Stimulated activated effector memory CD8-positive, alpha-beta T cell treated with anti-CD3 and anti-CD28 coated beads, Interleukin-12 subunit alpha, Interleukin-12 subunit beta, amount 100 ng/mL, for 72 hours (primary cell): ENCODE data around the gene PSEN2.
"Not testable (repeated sequence)": the region's sequence is repeated elsewhere in the genome, so short reads cannot be mapped to it uniquely, and the experiment has no call there.

Experiments used
- ATAC-seq: fragments of 150-1000 bp; cut with Tn5 transposase; 2 replicates; pipeline ENCODE4 v1.10.0; 2021
- DNase-seq, 2 donors: peaks; one replicate each; pipeline ENCODE4 v3.0.0; 2021 to 2022; ENCODE audit warnings: low spot score in 2 of 2
- H3K27ac Mint-ChIP-seq: one replicate; pipeline ENCODE4 v1.8.0; 2022; ENCODE audit warnings: mild to moderate bottlenecking, mixed read lengths
- H3K36me3 Mint-ChIP-seq: one replicate; pipeline ENCODE4 v1.8.0; 2022; ENCODE audit warnings: mild to moderate bottlenecking, mixed read lengths
- H3K4me1 Mint-ChIP-seq: one replicate; pipeline ENCODE4 v1.8.0; 2022; ENCODE audit warnings: mixed read lengths
- H3K4me3 Mint-ChIP-seq: one replicate; pipeline ENCODE4 v1.8.0; 2022; ENCODE audit warnings: mild to moderate bottlenecking, mixed read lengths
- H3K9me3 Mint-ChIP-seq: one replicate; pipeline ENCODE4 v1.8.0; 2022; ENCODE audit warnings: mixed read lengths

The PSEN2 gene

DNA sequence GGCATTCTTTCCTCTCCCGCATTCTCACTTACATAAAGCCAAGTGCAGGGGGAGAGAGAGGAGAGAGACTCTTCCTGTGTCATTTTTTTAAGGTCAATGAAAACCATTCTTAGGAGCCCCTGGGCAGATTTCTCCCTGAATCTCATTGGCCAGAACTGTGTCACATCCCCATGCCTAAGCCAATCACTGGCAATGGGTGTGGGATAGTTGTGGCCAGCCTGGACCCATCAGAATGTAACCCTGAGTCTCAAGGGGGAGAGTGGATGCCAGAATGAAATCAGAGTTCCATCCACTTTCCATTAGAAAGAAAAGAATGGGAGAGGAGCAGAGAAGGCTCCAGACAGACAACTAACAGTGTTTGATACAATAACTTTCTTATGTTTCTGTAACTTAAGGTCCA lies 38.5 kb downstream of the PSEN2 start:
- DNase-seq, result no peak
- H3K4me1 Mint-ChIP-seq, result no peaks in the 10 kb centered on the region
- no peaks in the 10 kb centered on the region for H3K36me3 Mint-ChIP-seq
- no peak for ATAC-seq
- no peaks in the 10 kb centered on the region for H3K9me3 Mint-ChIP-seq
- H3K27ac Mint-ChIP-seq, result no peak overlapping the region
- H3K4me3 Mint-ChIP-seq, result no peak overlapping the region

DNA sequence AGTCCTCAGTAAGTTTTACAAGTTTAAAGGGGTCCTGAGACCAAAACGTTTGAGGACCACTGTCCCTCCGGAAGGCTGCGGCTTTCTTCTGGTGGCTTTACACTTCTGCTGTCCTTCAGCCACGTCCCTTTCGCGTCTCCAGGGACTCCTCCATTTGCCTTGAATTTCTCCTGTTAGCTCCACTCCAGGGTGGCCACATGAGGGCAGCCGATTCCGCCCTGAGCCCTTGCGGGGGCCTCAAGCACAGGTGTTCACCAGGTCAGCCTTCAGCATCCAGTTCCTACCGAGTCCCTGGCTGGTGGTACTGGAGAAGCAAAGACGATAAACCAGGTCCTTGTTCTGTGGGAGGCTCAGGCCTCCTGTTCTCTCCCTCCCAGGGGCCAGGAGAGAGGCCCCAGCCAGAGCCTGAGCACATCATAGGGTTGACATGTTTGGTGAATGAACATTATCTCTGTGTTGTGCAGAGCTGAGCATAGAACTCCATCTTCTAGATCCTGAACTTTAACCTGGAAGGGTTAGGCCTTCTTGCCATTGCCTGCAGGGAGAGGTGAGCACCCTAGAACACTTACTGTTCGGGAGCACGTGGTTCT lies 42.3 kb downstream of the PSEN2 start:
- H3K4me3 Mint-ChIP-seq, result no peak overlapping the region
- H3K4me1 Mint-ChIP-seq, result peaks cover 8% of the 10 kb centered on the region
- DNase-seq, result no peak
- no peak overlapping the region for H3K27ac Mint-ChIP-seq
- no peaks in the 10 kb centered on the region for H3K9me3 Mint-ChIP-seq
- peak; percentile 54 for ATAC-seq
- no peaks in the 10 kb centered on the region for H3K36me3 Mint-ChIP-seq

DNA sequence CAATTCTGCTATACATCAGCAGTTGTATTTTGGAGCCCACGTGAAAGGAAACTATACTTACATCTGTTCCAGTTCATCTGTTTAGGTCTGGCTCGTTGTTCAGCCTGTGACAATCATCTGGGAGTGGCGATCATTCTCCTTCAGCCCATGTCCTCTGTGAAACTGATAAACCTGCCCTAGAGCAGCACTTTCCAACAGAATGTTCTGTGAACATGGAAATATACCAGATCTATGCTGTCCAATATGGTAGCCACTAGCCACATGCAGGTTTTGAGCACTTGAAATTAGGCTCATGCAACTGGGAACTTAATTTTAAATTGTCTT lies 45.2 kb downstream of the PSEN2 start:
- H3K4me1 Mint-ChIP-seq, result peaks cover 8% of the 10 kb centered on the region
- no peaks in the 10 kb centered on the region for H3K36me3 Mint-ChIP-seq
- ATAC-seq (no peak), DNase-seq (no peak)
- peak overlapping the region; percentile 43 for H3K27ac Mint-ChIP-seq
- no peaks in the 10 kb centered on the region for H3K9me3 Mint-ChIP-seq
- no peak overlapping the region for H3K4me3 Mint-ChIP-seq

DNA sequence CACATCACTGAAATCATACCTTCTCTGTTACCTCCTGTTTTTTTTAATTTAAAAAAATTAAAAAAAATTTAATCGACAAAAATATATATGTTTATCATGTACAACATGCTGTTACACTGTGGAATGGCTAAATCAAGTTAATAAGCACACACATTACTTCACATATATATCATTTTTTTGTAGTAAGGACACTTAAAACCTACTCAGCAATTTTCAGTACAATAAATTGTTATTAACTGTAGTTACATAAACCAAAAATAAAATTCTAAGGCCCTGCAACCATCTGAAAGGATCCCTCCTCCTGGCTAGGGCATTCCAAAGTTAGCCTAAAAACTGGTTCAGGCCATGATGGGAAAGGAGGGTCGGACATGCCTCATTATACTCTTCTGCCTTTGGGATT lies 46.1 kb downstream of the PSEN2 start:
- H3K27ac Mint-ChIP-seq, result no peak overlapping the region
- H3K4me1 Mint-ChIP-seq, result peaks cover 8% of the 10 kb centered on the region
- H3K4me3 Mint-ChIP-seq, result no peak overlapping the region
- ATAC-seq (no peak), DNase-seq (no peak)
- no peaks in the 10 kb centered on the region for H3K36me3 Mint-ChIP-seq
- no peaks in the 10 kb centered on the region for H3K9me3 Mint-ChIP-seq

DNA sequence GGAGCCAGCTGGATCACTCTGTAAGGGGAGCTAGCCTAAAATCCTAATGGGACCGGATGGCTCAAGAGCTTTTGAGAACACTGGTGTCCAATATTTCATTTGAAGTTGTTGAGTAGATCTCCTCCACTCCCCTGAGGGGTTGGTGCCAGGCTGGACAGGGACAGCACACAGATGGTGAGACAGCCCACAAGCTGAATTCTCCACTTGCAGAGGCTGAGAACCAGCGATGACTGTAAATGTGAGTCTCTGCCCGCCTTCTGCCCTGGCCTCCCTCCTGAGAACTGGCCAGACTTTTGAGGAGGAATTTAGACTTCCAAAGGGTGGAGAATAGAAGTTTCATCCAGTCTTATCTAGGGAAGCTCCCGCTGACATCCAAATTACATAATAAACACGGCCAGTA lies 49.2 kb downstream of the PSEN2 start:
- Mint-ChIP-seq H3K4me3 (no peak overlapping the region), H3K9me3 (no peaks in the 10 kb centered on the region), H3K36me3 (no peaks in the 10 kb centered on the region), H3K27ac (no peak overlapping the region), H3K4me1 (peaks cover 8% of the 10 kb centered on the region)
- no peak for ATAC-seq
- no peak for DNase-seq

DNA sequence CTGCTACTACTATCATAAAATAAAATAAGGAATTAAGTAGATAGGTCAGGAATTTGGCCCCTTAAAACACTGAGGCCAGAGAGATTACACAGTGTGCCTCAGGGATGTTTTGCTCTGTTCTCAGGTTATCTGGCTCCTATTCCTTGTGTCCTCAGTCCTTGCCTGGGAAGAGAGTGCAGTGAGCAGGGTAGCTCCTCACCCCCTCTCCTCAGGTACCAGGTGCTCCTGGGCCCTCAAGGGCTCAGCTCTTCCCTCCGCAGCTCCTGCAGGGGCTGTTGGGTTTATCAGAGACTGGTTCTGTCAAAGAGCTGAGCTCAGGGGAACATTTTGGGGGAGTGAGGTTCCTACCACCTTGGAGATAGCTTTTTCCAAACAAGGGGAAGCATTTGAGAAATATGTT lies 49.6 kb downstream of the PSEN2 start:
- Mint-ChIP-seq H3K27ac (no peak overlapping the region), H3K4me1 (peaks cover 7% of the 10 kb centered on the region), H3K36me3 (no peaks in the 10 kb centered on the region), H3K4me3 (no peak overlapping the region), H3K9me3 (no peaks in the 10 kb centered on the region)
- ATAC-seq (no peak), DNase-seq (no peak)

DNA sequence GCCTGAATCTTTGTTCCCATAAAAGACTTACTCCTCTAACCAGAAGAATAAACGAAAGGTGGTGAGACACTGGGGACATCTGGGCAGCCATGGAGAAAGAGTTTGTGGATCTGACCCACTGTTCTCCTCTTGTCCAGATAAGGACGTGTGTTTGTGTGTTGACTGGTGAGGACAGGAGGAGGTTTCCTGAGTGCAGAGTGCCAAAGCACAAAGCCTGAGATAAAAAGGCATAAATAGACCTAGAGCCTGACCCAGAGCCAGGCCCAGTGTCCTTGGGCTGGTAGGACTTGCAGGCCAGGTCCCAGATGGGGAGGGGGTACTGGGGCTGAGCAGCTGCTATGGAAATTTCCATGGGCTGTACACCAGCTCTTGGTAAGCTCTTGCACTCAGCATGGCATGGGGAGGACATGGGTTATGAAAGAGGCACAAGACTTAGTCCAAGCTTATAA lies 50.1 kb downstream of the PSEN2 start:
- no peaks in the 10 kb centered on the region for H3K36me3 Mint-ChIP-seq
- H3K9me3 Mint-ChIP-seq, result no peaks in the 10 kb centered on the region
- H3K27ac Mint-ChIP-seq, result no peak overlapping the region
- H3K4me1 Mint-ChIP-seq, result peaks cover 2% of the 10 kb centered on the region
- DNase-seq (no peak), ATAC-seq (no peak)
- H3K4me3 Mint-ChIP-seq, result no peak overlapping the region

DNA sequence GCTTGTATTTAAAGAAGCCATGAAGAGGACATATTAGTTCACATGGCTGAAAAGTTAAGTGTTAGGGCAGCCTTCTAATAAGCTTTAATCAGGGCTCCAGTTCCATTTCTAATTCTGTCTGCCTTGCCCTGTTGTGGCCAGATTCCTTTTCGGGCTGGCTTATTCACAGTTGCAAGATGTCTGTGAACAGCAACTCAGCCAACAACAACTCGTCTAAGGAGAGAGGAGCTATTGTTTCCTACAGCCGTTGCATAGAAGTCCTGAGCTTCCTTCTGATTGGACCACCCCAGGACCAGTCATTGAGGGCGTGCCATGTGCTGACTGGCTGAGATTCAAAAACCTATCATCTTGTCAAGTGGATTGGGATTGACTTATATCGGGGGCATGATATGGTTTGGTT lies 51.1 kb downstream of the PSEN2 start:
- H3K4me1 Mint-ChIP-seq, result no peaks in the 10 kb centered on the region
- H3K4me3 Mint-ChIP-seq, result no peak overlapping the region

DNA sequence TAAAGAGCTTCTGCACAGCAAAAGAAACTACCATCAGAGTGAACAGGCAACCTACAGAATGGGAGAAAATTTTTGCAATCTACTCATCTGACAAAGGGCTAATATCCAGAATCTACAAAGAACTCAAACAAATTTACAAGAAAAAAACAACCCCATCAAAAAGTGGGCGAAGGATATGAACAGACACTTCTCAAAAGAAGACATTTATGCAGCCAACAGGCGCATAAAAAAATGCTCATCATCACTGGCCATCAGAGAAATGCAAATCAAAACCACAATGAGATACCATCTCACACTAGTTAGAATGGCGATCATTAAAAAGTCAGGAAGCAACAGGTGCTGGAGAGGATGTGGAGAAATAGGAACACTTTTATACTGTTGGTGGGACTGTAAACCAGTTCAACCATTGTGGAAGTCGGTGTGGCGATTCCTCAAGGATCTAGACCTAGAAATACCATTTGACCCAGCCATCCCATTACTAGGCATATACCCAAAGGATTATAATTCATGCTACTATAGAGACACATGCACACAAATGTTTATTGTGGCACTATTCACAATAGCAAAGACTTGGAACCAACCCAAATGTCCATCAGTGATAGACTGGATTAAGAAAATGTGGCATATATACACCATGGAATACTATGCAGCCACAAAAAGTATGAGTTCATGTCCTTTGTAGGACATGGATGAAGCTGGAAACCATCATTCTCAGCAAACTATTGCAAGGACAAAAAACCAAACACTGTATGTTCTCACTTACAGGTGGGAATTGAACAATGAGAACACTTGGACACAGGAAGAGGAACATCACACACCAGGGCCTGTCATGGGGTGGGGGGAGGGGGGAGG lies 59.1 kb downstream of the PSEN2 start:
- ATAC-seq, H3K4me1 Mint-ChIP-seq, H3K4me3 Mint-ChIP-seq, DNase-seq, H3K36me3 Mint-ChIP-seq, H3K9me3 Mint-ChIP-seq, H3K27ac Mint-ChIP-seq: not testable (repeated sequence)

More for the DNA sequence above, 51.1 kb downstream of the PSEN2 start:
- H3K36me3 Mint-ChIP-seq, result no peaks in the 10 kb centered on the region
- ATAC-seq (no peak), DNase-seq (no peak)
- H3K9me3 Mint-ChIP-seq, result no peaks in the 10 kb centered on the region
- no peak overlapping the region for H3K27ac Mint-ChIP-seq

DNA sequence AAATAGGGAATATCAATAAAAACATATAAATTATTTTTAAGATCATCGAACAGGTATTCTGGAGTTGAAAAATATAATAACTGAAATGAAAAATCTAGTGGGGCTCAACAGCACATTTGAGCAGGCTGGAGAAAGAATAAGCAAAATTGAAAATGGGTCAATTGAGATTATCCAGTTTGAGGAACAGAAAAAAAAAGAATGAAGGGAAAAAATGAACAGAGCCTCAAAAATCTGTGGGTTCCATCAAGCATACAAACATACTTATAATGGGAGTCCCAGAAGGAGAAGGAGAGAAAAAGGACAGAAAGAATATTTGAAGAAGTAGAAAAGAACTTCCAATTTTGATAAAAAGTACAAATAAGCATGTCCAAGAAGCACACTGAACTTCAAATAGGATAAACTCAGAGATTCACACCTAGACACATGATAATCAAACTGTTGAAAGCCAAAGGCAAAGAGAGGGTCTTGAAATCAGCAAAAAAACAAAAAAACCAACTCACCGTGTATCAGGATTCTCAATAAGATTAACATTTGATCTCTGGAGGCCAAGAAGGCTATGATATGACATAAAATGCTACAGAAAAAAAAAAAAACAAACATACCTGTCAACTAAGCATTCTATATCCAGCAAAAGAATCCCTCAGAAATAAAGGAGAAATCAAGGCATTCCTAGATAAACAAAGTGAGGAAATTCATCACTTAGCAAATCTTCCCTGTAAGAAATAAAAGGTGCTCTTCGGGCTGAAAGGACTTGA lies 64.2 kb downstream of the PSEN2 start:
- ATAC-seq (no peak), DNase-seq (no peak)
- no peak overlapping the region for H3K27ac Mint-ChIP-seq
- H3K36me3 Mint-ChIP-seq, result peaks cover 13% of the 10 kb centered on the region
- peaks cover 13% of the 10 kb centered on the region for H3K4me1 Mint-ChIP-seq
- peaks cover 15% of the 10 kb centered on the region for H3K9me3 Mint-ChIP-seq
- no peak overlapping the region for H3K4me3 Mint-ChIP-seq

DNA sequence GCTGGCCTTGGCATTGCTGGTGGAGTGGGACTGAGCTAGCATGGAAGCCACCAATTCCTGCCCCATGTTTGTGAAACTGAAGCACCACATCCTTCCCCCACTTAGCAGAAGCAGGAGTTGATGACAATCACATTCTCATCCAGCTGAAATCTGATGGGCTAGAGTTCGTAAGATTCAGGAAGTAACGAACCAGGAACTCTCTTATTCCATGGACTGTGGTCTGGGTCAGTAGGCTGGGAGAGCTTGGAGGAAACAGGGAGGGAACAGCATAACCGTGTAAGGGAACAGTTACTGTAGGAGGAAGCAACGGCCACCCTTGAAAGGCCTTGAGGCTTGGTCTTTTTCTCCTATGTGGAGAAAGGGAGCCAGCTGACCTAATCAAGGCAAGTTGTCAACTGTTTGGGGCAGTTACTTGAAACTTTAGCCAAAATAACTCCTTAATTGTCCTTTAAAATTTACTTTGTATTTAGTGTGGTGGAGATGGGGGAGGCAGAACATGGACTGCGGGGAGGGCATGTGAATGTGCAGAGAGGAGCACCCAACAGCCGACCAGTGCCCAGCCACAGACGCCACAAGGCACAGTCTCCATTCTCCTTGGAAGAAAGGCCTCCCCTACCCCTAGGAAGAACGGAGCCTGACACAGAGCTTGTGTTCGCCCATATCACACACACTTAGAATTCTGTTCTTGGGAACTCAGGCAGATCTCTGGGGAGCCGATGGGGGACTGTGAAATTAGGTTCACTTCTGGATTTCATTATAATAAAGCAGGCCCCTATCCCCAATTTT lies 67.7 kb downstream of the PSEN2 start:
- ATAC-seq, result no peak
- peaks cover 15% of the 10 kb centered on the region for H3K9me3 Mint-ChIP-seq
- H3K4me3 Mint-ChIP-seq, result peak overlapping the region; percentile 86
- DNase-seq, result no peak
- peaks cover 26% of the 10 kb centered on the region for H3K36me3 Mint-ChIP-seq
- H3K4me1 Mint-ChIP-seq, result peaks cover 35% of the 10 kb centered on the region
- H3K27ac Mint-ChIP-seq, result peak overlapping the region; percentile 97

DNA sequence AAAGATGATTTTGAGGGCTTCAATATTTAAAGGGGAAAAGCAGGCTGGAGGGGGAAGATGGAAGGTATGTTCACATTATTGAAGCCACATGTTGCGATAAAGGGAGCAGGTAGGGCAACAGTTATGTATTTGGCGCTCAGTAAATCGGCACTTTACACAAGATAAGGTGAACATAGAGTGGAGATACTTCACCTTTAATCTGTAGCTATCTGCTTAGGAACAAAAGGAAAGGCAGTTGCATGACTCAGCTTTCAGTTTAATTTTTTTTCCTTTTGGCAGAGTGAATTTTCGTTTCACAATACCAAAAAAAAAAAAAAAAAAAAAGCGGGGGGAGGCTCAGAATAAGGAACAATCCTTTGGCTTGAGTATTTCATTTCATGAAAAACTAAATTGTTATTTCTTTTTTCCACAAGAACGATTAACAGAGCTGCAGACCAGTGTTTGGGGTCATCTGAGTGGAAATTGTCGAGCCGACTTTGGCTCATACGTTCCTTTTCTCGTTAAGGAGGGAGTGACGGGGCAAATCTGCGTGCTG lies 68.6 kb downstream of the PSEN2 start:
- DNase-seq (no peak), ATAC-seq (no peak)
- H3K9me3 Mint-ChIP-seq, result peaks cover 15% of the 10 kb centered on the region
- peak overlapping the region; percentile 97 for H3K27ac Mint-ChIP-seq
- H3K4me1 Mint-ChIP-seq, result peaks cover 43% of the 10 kb centered on the region
- peaks cover 26% of the 10 kb centered on the region for H3K36me3 Mint-ChIP-seq
- peak overlapping the region; percentile 86 for H3K4me3 Mint-ChIP-seq

DNA sequence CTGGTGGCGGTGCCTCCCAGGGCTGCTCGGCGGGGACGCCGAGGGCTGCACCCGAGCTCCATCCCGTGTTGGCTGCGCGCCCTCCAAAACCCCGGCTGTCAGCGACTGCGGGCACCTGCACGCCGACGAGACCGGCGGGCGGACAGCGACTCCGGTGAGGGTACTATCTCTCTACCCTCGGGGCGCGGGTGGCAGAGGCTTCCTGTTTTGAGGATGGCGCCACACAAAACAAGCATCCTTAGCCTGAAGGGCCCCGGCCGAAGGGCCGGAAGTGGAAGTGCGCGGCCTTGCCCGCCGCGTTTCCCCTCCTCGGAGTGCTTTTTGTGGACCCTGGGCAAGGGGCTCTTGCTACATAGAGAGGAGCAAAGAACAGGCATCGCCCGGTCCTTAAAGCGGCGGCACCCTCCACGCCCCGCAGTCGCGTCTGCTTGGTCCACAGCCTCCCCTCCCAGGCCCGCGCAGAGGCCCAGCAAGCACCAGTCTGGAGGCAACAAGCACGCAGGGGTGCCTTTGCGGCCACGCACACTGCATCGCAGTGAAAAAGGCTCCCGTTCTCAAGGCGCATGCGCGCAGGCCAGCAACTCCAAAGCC lies 69.1 kb downstream of the PSEN2 start:
- ATAC-seq (peak; percentile 52), DNase-seq (peak in 1 of 2 donors; percentile 98)
- H3K4me3 Mint-ChIP-seq, result peak overlapping the region; percentile 86
- peaks cover 11% of the 10 kb centered on the region for H3K9me3 Mint-ChIP-seq
- peaks cover 26% of the 10 kb centered on the region for H3K36me3 Mint-ChIP-seq
- H3K4me1 Mint-ChIP-seq, result peaks cover 49% of the 10 kb centered on the region
- H3K27ac Mint-ChIP-seq, result peak overlapping the region; percentile 97

DNA sequence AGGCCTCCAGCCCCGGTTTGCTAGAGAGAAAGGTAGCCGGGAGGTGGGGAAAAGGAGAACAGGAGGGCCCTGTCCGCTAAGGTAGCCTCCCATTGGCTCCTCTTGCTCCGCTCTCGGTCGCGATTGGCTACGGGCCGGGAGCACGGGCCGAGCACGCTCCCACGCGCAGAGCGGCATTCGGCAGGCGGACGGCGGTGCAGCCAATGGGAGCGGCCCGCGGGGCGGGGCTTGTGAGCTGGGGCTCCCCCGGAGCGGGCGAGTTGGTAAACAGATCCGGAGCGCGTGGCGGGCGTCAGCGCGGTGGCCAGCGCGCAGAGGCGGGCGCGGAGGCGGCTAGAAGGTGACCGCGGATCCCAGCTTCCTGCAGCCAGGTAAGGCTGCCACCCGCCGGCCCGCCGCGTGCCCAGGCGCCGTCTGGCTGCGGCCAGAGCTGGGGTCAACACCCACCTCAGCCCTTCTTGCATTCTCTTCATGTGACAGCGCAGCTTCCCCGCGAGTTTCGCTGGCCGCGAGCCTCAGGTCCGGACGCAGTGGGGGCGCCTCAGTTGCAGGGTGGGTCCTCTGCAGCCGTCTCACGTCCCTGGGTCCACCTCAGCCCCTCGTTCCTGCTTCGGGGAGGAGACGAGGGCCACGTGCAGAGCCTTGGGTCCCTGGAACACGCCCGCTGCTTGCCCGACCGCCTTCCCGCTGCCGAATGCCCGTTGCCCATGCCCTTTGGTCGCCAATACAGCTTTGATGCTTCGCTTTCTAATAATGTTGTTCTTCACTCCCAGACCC lies 69.8 kb downstream of the PSEN2 start, which contains the start of gene COQ8A:
COQ8A (plus strand) TSS at position 266 of the 777 bp plus-strand sequence. CDS start 21,092 bp downstream, outside the sequence.
- peak; percentile 96 for ATAC-seq
- Mint-ChIP-seq H3K27ac (peak within 1 kb of the TSS; percentile 97), H3K9me3 (peaks cover 4% of the 10 kb centered on the region), H3K4me1 (peaks cover 55% of the 10 kb centered on the region), H3K4me3 (peak within 1 kb of the TSS; percentile 86), H3K36me3 (peaks cover 26% of the 10 kb centered on the region)
- peak in 1 of 2 donors; percentile 96 for DNase-seq
